Fibroblast of the conjunctiva (primary cell): Measurements from ENCODE around the gene ZDHHC1.

Experiments used
- DNase-seq: peaks from one replicate; pipeline ENCODE4 v3.0.0-alpha.2; 2010; ENCODE audit warnings: low read depth

The ZDHHC1 gene

GRCh38 chr16:67409631-67410030, 6.6 kb downstream of the ZDHHC1 start:
- DNase-seq = no peak

- DNase-seq = no peak
Measured at GRCh38 chr16:67407788-67408452, 8.4 kb downstream of the ZDHHC1 start.

- DNase-seq = no peak
Measured at GRCh38 chr16:67407176-67407787, 9.0 kb downstream of the ZDHHC1 start.

- DNase-seq = peak; percentile 74
Measured at GRCh38 chr16:67406111-67406971, 9.9 kb downstream of the ZDHHC1 start.

GRCh38 chr16:67405336-67405735, 10.9 kb downstream of the ZDHHC1 start:
- no peak for DNase-seq

GRCh38 chr16:67404740-67405226, 11.5 kb downstream of the ZDHHC1 start:
- no peak for DNase-seq

- no peak for DNase-seq
Measured at GRCh38 chr16:67403976-67404555, 12.2 kb downstream of the ZDHHC1 start.

GRCh38 chr16:67400901-67401300, 15.4 kb downstream of the ZDHHC1 start:
- no peak for DNase-seq

- DNase-seq = no peak
Measured at GRCh38 chr16:67399749-67400704, 16.2 kb downstream of the ZDHHC1 start.

GRCh38 chr16:67399218-67399733, 17.0 kb downstream of the ZDHHC1 start:
- no peak for DNase-seq

- DNase-seq = no peak
Measured at GRCh38 chr16:67398546-67399217, 17.6 kb downstream of the ZDHHC1 start.

- DNase-seq = no peak
Measured at GRCh38 chr16:67397812-67398545, 18.3 kb downstream of the ZDHHC1 start.

GRCh38 chr16:67397036-67397801, 19.1 kb downstream of the ZDHHC1 start:
- DNase-seq = no peak

- peak; percentile 68 for DNase-seq
Measured at GRCh38 chr16:67396159-67397035, 19.9 kb downstream of the ZDHHC1 start.

- DNase-seq = no peak
Measured at GRCh38 chr16:67395458-67396158, 20.7 kb downstream of the ZDHHC1 start.

GRCh38 chr16:67395105-67395457, 21.2 kb downstream of the ZDHHC1 start:
- DNase-seq = no peak
